ENCODE measurements around the gene SDK2. TPM values are rescaled to one million over a fixed set of nuclear protein-coding genes. Genes with fewer than 3 reads are reported as not detected.

SDK2 gene
- total and polyA plus RNA-seq, 2 of the 8 experiments (the other 6 are each of a cell fraction or from before 2014, with no cell fraction given) = 3.9 to 4.1 TPM

GRCh38 chr17:73285916-73286862, 358.1 kb downstream of the SDK2 start:
- no peak overlapping the region for H3K18ac ChIP-seq (ENCODE audit: extremely low read depth, low read length)
- no peak overlapping the region for H3K9ac ChIP-seq (replicated peaks in 1 of 4; ENCODE audit: extremely low read depth in 1 of 4, low read depth in 3 of 4, low read length in 3 of 4)
- H3K27me3 ChIP-seq (replicated peaks in 1 of 4; ENCODE audit: control insufficient read depth in 3 of 4, extremely low read depth in 1 of 4, insufficient read depth in 3 of 4, low read length in 3 of 4) = no peaks in the 10 kb centered on the region
- no peak for DNase-seq (ENCODE audit: low read depth in 1 of 2, low spot score in 2 of 2)
- no peaks in the 10 kb centered on the region; the same call in 1 of the 2 replicates for H3K23me2 ChIP-seq (ENCODE audit: low read depth, low read length)
- ChIA-PET CTCF (ENCODE audit: partially characterized antibody) (interaction anchor here (1.2 kb wide), 1 partner anchor 19 kb away, joined by 3 read pairs; no protein-coding TSS in a partner anchor), POLR2A (ENCODE audit: partially characterized antibody) (interaction anchor here (1.6 kb wide), 1 partner anchor 26 kb away, joined by 4 read pairs; no protein-coding TSS in a partner anchor)
- H4K8ac ChIP-seq (ENCODE audit: extremely low read depth, insufficient read depth, low read length) = no peak overlapping the region
- H2BK20ac ChIP-seq (ENCODE audit: low read length) = no peak overlapping the region
- H3K27ac ChIP-seq (ENCODE audit: low read depth, low read length) = no peak overlapping the region
- H3K4ac ChIP-seq (replicated peaks; ENCODE audit: insufficient read length, low read depth, low read length) = no peak overlapping the region
- H2AK5ac ChIP-seq (ENCODE audit: low read depth, low read length) = no peak overlapping the region; the same call in 1 of the 2 replicates
- no peak overlapping the region for H2BK12ac ChIP-seq (ENCODE audit: low read depth, low read length)
- peaks cover 0 to 4% of the 10 kb centered on the region in 2 experiments for H4K20me1 ChIP-seq (replicated peaks in 1 of 2; ENCODE audit: control insufficient read depth in 1 of 2, insufficient read depth in 2 of 2, low read length in 2 of 2)
- H3K14ac ChIP-seq (ENCODE audit: insufficient read length) = no peak overlapping the region
- WGBS, 2 experiments (ENCODE audit: extremely low coverage in 1 of 2, insufficient coverage in 1 of 2, insufficient read length in 1 of 2, insufficient replicate concordance in 2 of 2, low coverage in 1 of 2, low lambda C conversion rate in 2 of 2, missing lambda C conversion rate in 1 of 2) = 94% methylated on average over 28 of the region's 52 CpGs; no CpG with 5 or more reads in 1 of the 2 experiments
- no peak for TF ChIP-seq NANOG (IDR thresholded peaks at IDR 0.05; ENCODE audit: insufficient read depth, low read depth, low read length, poor library complexity, severe bottlenecking)
- H3K56ac ChIP-seq (replicated peaks; ENCODE audit: insufficient read length, low read depth, low read length) = no peak overlapping the region
- no peaks in the 10 kb centered on the region for H3K9me3 ChIP-seq (ENCODE audit: insufficient read depth in 2 of 2, low read depth in 1 of 2, low read length in 1 of 2)
- no peak overlapping the region for H2BK120ac ChIP-seq (replicated peaks; ENCODE audit: low read depth, low read length)
- H4K91ac ChIP-seq (replicated peaks; ENCODE audit: insufficient read length, low read length) = no peak overlapping the region
- no peak overlapping the region for H3K23ac ChIP-seq (ENCODE audit: insufficient read length)
- no peak overlapping the region for H3K4me2 ChIP-seq (ENCODE audit: insufficient read depth in 1 of 2, low read depth in 2 of 2, low read length in 2 of 2)
- H3K36me3 ChIP-seq (ENCODE audit: control insufficient read depth in 2 of 4, insufficient read depth in 4 of 4, low read length in 3 of 4) = peaks cover 0 to 6% (median 2%) of the 10 kb centered on the region in 4 experiments; a peak in 3 of 8 replicates
- H3K79me1 ChIP-seq (ENCODE audit: low read depth, low read length) = peaks cover 8% of the 10 kb centered on the region; the same call in 1 of the 2 replicates
- H3K79me2 ChIP-seq (ENCODE audit: control insufficient read depth in 1 of 2, insufficient read depth in 2 of 2, low read length in 2 of 2) = no peaks in the 10 kb centered on the region
- H2BK5ac ChIP-seq (ENCODE audit: low read depth, low read length) = no peak overlapping the region
- H2AFZ ChIP-seq (ENCODE audit: low read length) = no peak overlapping the region
- H3K4me1 ChIP-seq (replicated peaks in 1 of 4; ENCODE audit: control insufficient read depth in 3 of 4, insufficient read depth in 4 of 4, low read length in 3 of 4) = peaks cover 0 to 13% (median 7%) of the 10 kb centered on the region in 4 experiments; a peak in 6 of 7 replicates
- H2BK15ac ChIP-seq (ENCODE audit: low read length) = no peak overlapping the region; the same call in 1 of the 2 replicates
- no peak overlapping the region for H4K5ac ChIP-seq (ENCODE audit: insufficient read length, low read depth, low read length)
- FAIRE-seq = no peak
- H3K4me3 ChIP-seq (ENCODE audit: extremely low read depth in 1 of 4, insufficient read depth in 2 of 4, low read depth in 3 of 4, low read length in 4 of 4) = no peak overlapping the region
